Limb (tissue), 2 donors: ENCODE data around the gene RHAG.
"Not testable (repeated sequence)": the region's sequence is repeated elsewhere in the genome, so short reads cannot be mapped to it uniquely, and the experiment has no call there.

ENCODE experiments used
- DNase-seq, 2 donors: peaks; one replicate each; pipeline ENCODE4 v3.0.0-alpha.2; 2016; ENCODE audit errors: extremely low spot score in 2 of 2

Gene RHAG

GRCh38 chr6:49635978-49636712 lies 494 bp downstream of the RHAG start:
- DNase-seq: no peak

DNA sequence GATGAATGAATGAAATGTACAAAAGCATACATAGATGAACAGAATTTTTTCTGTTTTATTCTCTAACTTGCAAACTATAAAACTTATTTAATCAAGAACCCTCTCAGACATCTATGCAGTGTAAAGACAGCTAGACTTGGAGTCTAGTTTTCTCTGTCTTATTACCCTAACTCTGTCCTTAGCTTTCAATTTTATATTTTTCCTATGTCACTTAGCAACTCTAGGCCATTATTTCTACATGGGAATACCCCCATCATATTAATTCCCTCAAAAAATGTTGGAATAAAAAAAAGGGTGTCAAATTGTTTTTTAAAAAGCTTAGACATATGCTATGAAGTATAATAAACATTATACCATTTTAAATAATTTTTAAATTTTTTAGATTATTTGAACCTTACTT lies 1.2 kb downstream of the RHAG start:
- no peak for DNase-seq

GRCh38 chr6:49634836-49635218 lies 1.8 kb downstream of the RHAG start:
- no peak for DNase-seq

DNA sequence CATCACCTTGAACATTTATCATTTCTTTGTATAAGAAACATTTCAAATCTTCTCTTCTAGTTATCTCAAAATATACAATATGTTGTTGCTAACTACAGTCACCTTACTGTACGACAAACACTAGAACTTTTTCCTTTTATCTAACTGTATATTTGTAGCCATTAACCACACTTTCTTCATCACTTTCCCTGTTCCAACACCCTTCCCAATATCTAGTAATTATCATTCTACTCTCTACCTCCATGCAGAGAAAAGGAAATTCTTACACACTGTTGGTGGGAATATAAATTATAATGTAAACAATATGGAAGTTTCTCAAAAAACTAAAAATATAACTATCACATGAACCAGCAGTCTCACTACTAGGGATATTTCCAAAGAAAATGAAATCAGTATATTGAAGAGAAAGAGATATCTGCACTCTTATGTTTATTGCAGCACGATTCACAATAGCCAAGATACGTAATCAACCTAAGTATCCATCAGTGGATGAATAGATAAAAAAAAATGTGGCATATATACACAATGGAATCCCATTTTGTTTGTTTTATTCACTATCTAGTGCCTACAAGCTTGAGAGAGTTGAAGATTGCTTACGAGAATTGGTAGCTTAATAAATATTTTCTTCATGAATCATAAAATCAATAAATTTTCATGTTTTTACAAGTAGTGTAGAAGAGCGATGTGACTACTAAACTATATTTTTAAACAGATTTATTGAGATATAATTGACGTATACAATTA lies 2.4 kb downstream of the RHAG start:
- DNase-seq: no peak

DNA sequence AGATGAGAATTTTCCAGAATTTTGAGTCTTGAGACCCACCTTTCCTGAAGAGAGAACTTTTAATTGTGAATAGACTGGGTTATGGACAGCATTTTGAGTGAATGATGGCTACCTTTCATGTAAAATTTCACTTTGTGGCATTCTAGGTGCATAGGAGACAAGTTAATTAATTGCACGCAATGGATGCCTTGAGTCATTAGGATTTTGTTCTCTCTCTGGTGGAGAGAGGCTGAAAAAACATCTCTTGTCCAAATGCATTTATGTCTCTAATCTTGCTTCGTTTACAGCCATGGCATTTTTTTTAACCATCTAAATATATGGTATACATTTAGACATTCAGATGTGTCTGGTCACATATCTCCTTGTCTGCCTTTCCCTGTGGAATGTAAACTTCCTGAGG lies 3.1 kb downstream of the RHAG start:
- no peak for DNase-seq

- no peak for DNase-seq
These were observed 3.9 kb downstream of the RHAG start for GRCh38 chr6:49632727-49633126.

GRCh38 chr6:49629485-49630088 lies 7.1 kb downstream of the RHAG start:
- not testable (repeated sequence) for DNase-seq

DNA sequence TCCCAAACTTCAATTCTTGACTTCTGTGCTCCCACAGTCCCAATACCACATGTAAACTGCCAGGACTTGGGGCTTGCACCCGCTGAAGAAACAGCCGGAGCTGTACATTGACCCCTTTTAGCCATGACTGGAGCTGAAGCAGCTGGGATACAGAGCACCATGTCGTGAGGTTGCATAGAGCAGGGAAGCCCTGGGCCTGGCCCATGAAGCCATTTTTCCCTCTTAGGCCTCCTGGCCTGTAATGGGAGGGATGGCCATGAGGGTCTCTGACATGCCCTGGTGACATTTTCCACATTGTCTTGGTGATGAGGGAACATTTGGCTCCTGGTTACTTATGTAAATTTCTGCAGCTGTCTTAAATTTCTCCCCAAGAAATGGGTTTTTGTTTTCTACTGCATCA lies 9.8 kb downstream of the RHAG start:
- no peak for DNase-seq

- DNase-seq: no peak
These were observed 18.4 kb downstream of the RHAG start for GRCh38 chr6:49618257-49618656.

- not testable (repeated sequence) for DNase-seq
These were observed 22.5 kb downstream of the RHAG start for GRCh38 chr6:49614144-49614543.

- no peak for DNase-seq
These were observed 27.4 kb downstream of the RHAG start for GRCh38 chr6:49609285-49609684.

DNA sequence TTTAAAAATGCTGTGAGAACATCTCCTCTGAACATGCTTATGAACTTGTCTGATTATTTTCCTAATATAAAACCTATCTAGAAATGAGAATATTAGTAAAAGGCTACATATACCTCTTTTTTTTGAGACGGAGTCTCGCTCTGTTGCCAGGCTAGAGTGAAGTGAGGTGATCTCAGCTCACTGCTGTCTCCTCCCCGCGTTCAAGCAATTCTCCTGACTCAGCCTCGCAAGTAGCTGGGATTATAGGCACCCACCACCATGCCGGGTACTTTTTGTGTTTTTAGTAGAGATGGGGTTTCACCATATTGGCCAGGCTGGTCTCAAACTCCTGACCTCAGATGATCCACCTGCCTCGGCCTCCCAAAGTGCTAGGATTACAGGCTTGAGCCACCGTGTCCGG lies 28.4 kb downstream of the RHAG start:
- not testable (repeated sequence) for DNase-seq

DNA sequence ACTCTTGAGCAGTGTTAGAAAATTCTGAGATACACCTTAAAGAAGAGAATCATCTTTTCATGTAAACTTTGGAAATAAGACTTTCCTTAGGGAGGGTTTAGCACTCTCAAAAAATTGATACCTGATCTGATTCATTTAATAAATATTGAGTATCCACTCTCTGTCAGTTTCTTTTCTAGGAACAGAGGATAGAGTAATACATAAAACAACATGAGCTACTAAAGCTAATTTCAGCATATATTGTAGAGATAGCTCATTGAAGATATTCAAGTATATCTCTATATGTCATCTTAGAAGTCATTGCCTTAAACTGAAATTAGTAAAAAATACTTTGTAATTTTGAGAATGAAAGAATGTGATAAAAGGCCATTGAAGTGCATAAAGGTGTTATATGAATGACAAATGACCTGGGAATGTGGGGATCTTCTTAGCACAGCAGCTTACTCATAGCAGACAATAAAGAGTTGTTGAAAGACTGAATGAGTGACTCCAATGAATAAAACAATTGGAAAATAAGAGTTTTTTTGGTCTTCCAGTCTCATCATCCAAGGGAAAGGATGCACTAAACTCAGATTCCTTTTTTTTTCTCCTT lies 29.2 kb downstream of the RHAG start:
- DNase-seq: no peak

GRCh38 chr6:49606721-49607390 lies 29.8 kb downstream of the RHAG start:
- DNase-seq: peak; percentile 48 to 91

GRCh38 chr6:49604080-49604479 lies 32.6 kb downstream of the RHAG start:
- DNase-seq: not testable (repeated sequence)

GRCh38 chr6:49587262-49587661 lies 49.4 kb downstream of the RHAG start:
- not testable (repeated sequence) for DNase-seq

DNA sequence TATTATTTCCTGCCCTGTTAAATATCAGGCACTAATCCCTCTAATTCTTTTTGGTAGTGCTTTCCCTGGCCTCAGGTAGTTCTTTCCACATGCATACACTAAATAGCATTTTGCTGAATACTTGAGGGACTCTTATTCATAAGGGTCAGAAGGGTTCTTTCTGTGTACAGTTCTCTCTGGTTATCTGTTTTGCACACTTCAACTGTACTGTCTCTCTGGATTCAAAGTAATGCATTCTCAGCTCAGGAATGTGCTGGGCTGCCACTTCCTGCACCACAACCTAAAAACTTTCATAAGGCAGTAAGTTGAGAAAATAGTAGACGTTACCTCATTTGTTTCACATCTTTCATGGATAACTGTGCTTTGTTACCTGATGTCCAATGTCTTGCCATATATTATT lies 54.1 kb downstream of the RHAG start:
- no peak for DNase-seq

GRCh38 chr6:49579649-49580048 lies 57.0 kb downstream of the RHAG start:
- no peak for DNase-seq

GRCh38 chr6:49576618-49577017 lies 60.0 kb downstream of the RHAG start:
- DNase-seq: no peak

DNA sequence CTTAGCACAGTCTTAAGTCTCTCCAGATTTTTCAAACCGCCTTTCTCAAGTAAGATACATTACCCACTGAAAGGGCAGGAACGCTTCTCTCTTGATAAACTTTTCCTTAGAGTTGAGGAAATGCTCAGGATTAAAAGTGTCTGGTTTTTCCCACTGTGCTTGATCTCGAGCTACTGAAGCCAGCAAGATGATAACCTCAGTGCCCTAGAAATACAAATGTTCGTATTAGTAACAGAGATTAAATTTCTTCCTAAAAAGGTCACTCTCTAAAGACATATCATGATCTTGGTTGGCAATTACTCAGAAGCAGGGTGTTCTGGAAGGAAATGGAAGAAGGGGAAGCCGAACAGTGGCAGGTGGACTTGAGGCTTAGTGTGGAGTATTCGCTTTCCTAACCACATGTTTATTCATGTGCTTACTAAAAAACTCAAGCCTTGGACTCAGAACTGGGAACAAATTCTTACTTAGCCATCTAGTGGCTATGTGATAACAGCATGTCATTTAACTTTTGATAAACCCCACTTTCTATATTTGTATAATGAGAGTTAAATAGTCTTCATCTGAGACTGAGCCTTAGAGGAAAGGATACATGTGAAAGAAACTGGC lies 66.1 kb downstream of the RHAG start:
- DNase-seq: no peak

DNA sequence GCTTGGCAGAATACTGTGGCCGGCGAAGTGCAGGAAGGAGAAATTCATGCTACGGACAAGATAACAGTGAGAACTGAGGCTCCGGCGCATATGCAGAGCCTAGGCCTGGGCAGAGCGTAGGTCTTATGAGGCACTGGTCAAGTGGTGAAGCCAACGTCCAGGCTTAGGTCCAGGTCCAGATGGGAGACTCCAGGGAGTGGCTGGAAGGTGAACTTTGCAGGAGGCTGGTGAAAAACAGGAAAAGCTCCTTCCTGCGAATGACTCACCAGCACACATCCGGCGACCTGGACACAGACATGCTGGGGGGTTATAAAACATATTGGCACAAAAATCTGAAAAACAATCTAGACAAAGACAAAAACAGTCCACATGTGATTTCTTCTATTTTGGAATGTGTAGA lies 70.8 kb downstream of the RHAG start:
- no peak for DNase-seq
